Measurements from ENCODE around the gene CAPN12.

CAPN12 gene

DNA sequence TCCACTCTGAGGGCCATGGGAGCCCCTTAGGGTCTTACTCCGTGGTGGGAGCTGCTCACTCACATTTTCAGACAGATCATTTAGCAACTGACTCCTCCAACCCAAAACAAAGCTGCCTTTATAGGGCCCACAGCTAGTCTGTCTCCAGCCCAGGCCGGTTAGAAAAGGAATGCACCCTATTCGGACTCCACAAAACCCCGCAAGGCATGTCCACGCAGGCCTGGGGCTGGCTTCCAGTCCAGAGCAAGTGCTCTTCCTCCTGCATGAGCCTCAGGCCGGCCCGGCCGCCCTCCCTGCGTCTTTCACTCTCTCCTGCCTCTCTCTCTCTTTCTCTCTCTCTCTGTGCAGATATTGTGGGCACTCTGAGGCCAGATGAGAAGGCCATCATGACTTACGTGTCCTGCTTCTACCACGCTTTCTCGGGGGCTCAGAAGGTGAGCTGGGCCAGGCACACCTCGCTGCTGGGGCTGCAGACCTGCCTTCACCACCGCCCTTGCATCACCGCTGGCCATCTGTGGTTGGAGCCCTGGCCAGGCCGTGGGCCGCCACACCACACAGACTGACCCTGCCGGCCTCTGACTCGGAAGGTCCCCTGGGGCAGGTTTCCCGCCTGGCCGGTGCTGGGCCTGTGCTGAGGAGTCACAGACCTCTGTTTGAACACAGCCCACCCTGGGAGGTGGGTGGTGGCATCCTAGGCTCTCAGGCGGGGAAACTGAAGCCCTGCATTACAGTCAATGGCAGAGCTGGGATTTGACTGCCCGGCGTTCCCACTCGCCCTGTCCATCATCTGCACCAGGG lies 33.1 kb downstream of the CAPN12 start:
- no peak for DNase-seq (ENCODE audit: low read depth)

DNA sequence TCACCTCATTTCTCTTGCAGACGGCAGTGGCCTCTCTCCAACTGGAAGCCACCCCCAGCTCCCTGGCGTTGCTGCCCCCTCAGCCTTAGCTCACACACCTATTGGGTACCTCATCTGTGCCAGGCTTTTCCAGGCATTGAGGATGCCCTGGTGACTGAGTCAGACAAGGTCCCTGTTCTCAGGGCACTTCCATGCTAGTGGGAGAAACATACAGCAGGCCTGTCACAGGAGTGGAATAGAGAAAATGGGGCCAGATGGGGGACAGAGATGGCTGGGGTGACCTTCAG lies 33.9 kb downstream of the CAPN12 start:
- DNase-seq (ENCODE audit: low read depth): no peak

DNA sequence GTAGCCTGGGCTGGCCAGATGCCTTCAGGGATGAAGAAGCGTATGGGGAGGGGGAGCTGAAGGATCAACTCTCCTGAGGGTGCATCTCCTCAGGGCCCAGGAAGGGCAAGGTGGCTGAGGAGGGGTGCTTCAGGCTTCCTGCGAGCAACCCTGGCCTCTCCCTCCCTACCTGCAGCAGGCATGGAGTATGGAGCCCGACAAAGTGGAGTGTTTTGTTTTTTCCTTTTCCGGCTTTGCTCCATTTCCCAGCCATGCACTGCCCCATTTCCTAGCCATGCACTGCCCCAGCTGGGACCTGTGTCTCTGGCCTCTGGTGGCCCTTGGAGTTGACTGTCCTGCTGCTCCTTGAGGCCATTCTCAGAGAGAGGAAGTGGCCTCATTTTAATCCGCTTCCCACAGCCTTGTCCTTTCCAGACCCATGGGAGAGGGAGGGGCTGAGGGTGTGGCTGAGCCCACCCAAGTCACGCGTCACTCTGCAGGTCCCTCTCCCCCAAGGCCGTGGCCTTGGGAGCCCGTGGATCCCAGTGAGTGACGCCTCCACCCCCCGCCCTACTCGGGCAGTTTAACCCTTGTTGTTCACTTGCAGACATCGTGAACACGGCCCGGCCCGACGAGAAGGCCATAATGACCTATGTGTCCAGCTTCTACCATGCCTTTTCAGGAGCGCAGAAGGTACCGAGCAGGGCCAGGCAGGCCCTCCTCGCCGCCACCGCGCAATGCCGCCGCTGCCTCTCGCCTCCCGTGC lies 34.4 kb downstream of the CAPN12 start:
- DNase-seq (ENCODE audit: low read depth): no peak

DNA sequence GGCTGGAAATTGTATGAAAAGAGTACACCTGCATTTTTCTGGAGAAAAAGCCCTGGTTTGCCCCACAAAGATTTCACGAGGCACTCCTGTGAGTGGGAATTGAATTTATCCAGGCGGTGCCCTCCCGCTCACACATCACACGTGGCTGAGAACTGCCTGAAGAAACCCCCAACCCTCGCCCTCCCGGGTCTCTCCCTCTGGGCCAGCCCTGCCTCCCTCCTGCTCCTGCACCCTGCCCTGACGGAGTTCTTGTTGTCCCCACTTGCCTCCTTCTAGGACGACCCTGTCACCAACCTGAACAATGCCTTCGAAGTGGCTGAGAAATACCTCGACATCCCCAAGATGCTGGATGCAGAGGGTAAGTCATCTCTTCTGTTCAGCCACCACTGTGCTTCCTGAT lies 35.2 kb downstream of the CAPN12 start:
- DNase-seq (ENCODE audit: low read depth): no peak

DNA sequence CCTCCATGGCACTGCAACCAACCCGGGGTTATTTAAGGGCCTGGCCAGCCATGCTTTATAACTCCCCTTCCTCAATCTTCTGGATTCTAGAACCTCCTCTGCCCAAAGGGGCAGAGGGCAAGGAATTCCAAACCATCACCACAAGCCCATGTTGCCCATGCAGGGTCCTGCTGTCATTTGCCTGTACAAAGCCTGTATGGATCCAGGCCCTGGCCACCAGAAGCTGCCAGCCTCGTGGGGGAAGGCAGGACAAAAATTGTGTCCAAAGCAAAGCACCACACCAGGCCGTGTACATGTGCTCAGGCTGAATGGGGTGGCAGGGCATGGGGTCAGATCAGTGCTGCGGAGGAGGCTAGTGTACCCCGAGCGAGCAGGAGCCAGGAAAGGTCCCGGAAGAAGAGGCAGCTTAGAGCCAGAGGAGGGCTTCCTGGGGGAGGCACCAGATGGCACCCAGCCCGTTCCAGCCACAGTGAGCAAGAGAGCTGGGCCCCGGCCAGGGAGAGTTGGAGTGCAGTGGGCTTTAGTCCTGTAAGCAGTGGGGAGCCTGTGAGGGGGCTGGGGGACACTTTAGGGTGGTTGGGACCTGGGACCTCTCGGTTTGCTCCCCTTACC lies 35.8 kb downstream of the CAPN12 start:
- DNase-seq (ENCODE audit: low read depth): no peak

DNA sequence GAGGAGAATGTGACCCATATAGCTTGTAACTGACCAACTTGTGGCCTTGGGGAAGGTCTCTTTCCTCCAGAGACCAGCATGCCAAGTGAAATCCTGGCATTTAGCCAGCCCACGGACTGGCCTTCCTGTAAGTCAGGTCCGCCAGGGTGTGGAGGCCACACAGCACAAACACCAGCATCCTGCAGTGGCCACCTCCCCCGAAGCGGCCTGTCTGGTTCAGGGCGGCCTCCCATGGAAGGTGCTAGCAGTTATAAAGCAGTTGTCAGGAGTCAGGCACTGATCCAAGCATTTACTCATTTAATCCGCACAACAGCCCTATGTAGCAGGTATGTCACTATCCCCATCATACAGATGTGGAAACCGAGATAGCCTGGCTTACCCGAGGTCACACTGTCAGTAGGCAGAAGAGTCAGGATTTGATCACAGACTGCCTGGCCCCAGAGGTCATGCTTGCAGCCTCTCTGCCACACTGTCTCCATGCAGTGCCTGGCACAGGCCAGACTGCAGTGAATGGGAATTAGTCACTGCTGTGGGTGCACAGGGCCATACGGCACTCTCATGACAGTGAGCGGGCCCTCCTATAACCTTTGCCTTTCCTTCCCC lies 36.7 kb downstream of the CAPN12 start:
- DNase-seq (ENCODE audit: low read depth): no peak

DNA sequence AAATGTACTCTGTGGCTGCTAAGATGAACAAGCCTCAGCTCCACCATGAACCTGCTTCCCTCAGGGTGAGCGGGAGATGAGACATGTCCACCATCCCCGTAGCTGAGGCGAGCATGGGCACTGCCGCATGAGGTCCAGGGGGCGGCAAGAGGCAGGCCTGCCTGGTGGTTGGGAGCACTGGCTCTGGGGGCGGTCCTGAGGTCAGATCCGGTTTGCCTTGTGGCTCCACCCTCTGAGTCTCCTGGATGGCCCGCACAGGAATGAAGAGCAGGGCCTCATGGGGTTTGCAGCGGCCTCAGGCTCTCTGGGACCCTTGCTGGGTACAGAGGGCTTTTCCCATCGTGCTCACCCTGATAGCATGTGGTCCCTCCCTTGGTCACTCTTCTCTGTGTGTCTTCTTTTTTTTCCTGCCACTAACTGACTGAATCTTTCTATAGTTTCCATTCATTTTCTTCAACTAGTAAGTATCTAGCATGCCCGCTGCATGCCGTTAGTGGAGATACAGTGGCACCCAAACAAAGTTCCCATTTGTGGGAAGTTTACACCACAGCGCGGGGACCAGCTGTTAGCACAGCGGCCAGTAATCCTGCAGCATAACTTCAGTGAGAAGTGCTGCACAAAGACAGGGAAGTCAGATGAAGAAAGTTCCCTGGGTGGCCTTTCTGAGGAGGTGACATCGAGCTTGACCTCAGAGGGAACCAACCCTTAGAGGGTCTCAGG lies 37.3 kb downstream of the CAPN12 start:
- no peak for DNase-seq (ENCODE audit: low read depth)

DNA sequence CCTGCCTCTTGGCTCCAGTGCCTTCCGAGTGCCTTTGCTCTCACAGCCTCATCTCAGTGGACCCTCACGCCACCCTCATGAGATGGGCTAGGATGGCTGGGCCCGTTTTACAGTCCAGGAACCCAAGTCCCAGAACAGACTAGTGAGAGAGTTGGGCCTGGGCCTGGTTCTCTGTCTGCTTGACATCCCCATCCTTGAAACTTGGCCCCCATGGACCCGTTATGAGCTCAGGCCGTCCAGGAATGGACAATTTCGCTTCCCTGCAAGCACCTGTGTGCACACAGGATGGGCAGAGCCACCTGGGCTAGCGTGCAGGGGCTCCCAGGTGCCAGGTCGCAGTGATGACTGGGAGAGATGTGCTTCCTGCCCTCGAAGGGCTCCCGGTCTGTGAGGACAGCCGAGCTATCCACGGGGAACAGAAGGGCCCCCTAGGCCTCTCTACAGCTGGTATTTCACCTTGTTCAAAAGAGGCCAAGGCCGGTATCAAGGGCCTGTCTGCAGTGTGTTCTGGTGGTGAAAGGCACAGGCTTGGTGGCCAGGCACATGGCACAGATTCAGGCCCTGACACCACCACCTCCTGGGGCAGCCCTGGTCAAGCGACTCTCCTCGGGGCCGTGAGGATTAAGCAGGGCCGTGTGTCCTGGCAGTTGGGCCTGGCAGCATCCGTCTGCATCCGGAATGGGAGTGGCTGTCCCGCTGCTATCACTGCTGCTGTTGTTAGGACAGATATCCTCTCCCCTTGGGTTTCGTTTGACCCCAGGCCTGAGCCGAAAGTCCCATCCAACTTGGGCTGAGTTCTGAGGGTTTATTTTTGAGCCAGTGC lies 38.9 kb downstream of the CAPN12 start:
- DNase-seq (ENCODE audit: low read depth): no peak

DNA sequence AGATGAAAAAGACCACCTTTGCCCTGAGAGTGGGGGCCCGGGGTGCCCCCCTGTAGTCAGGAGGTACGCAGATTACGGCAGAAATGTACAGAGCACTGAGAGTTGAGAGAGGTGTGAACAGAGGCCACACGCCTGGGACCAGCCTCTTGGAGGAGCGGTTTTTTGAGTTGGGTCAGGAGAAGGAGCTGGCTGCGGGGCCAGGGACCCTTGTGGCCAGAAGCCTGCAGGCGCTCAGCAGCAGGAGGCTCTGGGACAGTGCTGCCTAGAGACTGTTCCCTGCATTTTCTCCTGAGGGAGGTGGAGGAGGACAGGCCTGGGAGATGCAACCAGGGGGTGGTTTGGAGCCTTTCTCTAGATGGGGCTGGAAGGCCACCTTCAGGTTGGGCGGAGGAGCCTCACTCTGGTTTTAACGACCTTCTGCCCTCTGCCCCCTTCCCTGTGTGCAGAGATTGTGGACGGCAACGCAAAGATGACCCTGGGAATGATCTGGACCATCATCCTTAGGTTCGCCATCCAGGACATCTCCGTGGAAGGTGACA lies 39.7 kb downstream of the CAPN12 start:
- no peak for DNase-seq (ENCODE audit: low read depth)

DNA sequence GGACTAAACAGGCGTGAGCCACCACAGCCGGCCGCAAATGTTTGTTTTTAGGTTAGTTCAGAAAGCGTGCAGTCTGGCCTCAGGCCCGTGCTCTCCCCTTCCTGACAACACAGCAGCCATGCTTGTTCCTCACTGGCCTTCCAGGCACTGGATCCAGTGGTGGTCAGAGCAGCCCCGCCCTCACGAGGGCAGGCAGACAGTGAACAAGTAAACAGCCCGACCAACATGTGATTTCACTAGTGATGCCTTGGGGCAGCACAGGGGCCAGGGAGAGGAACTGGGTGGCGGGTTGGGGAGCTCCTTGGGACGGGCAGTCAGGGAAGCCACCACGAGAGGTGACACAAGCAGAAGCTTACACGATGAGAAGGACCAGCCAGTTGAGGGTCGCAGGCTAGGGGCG lies 40.8 kb downstream of the CAPN12 start:
- DNase-seq (ENCODE audit: low read depth): no peak

DNA sequence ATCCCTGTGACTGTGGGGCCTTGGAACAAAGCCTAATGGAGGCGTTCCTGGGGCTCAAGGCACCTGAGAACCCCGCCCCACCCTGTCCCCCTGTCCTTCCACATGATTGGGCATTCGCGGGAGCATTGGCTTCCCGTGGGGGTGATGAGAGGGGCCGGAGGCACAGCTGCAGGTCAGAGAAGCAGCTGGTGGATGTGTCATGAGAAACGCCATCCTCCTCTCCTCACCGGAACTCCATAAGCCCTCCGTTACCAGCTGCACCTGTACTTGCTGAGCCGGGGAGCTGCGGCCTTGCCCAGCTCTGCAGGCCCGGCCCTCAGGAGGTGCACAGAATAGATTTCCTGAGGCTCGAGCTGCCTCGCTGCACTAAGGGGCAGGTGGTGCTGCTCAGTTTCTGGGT lies 42.0 kb downstream of the CAPN12 start:
- no peak for DNase-seq (ENCODE audit: low read depth)

DNA sequence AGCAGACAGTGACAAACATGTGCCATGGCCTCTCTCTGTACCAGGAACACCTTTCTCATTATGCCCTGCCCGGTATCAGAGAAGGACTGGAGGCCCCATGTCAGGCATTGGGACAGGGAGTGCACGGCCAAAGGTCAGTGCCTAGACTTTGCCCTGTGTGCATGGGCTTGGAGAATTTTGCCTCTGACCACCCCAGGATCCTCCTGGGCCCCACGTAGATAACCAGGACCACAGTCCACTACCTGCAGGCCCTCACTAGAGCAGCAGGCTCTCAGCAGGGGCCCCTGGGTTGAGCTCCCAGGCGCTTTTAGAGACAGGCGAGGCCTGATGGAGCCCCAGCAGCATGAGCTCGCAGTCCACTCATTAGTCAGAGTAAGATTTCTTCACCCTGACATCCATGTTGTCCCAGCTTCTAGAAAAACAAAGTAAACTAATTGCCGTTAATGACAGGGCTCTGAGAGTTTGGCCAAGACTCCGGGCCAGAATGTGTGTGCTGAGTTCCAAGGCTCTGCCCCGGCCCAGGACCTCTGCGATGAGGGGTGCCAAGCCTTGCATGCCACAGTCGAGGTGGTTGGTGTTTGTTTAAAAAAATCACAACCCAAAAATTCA lies 42.7 kb downstream of the CAPN12 start:
- no peak for DNase-seq (ENCODE audit: low read depth)

DNA sequence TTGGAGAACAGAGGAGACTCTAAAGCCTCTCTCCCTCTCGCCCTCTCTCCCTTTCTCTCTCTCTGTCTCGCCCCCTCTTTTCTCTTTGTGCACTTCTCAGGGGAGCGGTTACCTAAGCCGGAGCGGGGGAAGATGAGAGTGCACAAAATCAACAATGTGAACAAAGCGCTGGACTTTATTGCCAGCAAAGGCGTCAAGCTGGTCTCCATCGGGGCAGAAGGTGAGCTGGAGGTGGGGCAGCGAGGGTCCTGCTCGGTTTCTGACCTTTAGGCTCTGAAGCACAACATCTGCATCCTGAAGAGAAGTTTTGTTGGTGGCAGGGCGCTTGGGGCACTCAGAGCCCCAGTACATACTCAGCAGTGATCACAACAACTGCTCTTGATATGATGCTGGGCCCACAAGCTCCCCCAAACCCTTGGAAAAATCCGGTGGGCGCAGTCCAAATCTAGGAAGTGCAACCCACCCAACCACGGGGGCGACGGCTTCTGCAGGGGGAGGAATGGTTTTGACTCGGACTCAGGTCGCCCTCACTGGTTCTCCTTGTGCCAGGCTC lies 43.3 kb downstream of the CAPN12 start:
- no peak for DNase-seq (ENCODE audit: low read depth)

DNA sequence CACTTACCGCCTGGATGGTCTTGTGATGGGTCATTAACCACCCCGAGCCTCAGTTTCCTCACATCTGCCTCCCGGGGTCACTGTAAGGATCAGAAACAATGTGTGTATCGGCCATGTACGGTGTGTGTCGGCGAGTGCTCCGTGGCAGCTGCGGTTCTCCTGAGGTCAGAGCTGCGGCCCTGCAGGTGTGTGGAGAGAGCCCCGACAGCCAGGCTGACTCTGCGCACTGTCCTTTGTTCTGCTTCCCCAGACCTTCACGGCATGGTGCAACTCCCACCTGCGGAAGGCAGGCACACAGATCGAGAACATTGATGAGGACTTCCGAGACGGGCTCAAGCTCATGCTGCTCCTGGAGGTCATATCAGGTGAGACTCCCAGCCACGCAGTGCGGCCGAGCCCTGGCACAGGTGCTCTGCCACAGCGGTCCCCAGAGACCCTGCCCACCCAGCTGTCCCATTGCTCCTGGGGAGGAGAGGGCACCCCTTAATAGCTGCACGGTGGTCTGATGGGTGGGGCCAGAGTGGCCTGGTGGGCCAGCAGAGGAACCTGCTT lies 43.8 kb downstream of the CAPN12 start:
- DNase-seq (ENCODE audit: low read depth): no peak

DNA sequence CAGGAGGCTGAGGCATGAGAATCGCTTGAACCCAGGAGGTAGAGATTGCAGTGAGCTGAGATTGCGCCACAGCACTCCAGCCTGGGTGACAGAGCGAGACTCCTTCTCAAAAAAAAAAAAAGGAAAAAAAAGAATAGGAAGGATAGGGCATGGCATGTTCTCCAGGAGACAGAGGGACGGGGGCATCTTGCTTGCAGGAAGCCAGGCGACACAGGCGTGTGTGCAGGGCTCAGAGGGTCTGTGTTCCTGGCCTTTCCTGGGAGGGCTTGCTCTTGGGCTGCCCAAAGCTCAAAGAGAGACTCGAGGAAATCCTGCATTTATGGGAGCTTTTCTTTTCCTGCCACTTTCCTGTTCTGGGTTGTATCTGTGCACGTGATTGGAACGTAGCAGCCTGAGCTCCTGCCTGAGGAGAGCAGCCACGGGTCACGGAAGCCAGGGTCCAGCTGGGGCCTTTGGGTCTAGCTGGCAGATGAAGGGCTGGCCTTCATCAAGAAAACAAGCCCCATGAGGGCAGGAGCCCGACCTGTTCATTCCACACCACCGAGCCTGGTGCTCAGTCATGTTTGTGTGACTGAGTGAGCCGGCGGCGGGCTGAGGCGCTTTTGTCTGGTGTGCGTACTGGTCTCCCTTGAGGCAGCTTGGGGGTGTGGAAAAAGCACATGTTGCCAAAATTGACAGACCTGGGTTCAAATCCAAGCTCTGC lies 44.5 kb downstream of the CAPN12 start:
- DNase-seq (ENCODE audit: low read depth): no peak

DNA sequence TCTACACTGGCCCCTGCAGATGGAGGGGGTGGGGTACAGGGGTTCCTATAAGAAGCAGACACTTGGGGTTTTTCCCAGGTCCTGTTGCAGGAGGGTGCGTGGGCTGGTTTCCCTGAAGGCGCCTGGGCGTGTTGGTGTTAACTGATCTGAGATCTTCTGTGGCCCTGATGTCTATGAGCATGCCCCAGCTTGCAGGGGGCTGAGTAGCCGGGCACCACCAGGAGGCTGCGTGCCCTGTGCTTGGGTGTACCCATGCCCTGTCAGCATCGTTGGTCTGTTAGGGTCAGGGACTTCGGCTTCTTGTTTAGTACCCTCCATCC lies 45.3 kb downstream of the CAPN12 start:
- no peak for DNase-seq (ENCODE audit: low read depth)

DNA sequence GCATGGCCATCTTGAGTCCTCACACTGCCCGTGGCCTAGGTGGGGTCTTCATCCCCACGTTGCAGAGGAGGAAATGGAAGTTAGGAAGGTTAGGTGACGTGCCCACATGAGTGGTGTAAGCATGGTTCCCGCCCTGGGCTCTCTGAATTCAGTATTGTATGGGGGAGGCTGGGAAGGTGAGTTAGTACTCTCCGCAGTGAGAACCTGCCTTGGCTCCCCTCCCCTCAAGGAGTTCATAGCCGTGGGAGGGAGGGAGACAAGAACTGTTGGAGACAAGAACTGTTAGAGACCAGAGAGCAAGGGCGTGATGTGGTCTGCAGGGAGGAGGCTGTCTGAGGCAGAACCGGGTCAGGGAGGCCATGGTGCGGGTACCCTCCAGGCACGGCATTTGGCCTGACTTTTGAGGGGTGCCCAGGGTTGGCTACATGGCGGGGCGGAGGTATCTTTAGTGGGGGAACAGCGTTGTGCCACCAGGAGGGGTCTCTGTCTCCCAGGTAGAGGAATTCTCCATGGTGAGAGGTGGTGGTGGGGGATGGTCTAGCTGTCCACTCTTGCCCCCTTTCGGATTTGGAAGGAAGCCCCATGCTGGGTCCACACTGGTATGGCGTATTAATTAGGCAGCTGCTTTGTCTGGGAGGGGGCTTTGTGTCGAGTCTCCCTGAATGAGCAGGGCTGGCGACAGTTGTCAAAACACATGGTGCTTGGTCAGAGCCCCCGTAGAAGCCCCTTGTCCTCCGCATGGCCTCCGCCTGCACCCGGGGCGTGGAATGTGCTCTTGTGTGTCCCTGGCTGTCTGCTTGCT lies 45.8 kb downstream of the CAPN12 start:
- DNase-seq (ENCODE audit: low read depth): no peak

DNA sequence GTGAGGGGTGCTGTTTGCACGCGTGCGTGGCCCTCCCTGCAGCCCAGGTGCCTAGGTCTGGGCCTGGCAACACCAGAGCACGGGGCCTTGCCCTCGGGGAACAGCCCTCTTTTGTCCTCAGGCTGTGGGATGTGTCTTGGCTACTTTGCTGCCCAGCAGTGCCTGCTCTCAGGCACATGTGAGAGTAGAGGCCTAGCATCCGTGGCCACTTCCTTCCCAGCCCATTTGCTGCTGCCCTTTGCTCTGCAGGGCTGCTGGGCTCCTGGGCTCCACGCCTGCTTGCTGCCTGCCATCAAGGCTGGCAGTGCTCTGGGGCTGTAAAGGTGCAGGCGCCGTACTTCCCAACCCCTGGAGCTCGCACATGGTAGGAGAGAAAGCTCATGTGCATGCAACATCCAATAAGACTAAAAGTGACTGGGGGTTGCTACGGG lies 46.6 kb downstream of the CAPN12 start:
- DNase-seq (ENCODE audit: low read depth): no peak

DNA sequence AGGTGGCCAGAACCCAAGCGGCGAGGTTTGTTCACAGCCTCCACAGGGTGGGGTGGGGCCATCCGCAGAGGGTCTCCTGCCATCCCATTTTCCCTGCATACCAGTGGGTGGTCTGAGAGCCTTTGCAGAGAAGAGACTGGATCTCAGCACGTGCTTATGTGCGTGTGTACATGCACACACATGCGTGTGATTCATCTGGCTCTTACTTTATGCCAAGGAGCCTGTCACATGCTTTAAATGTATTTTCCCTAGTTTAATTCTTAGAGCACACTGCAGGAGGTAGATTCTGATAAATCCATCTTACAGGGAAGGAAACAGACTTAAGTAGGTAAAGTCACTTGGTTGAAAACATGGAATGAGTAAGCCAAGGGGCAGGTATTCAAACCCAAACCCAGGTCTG lies 47.1 kb downstream of the CAPN12 start:
- no peak for DNase-seq (ENCODE audit: low read depth)
